Measurements from ENCODE around the gene LAMA3.

Gene LAMA3

DNA sequence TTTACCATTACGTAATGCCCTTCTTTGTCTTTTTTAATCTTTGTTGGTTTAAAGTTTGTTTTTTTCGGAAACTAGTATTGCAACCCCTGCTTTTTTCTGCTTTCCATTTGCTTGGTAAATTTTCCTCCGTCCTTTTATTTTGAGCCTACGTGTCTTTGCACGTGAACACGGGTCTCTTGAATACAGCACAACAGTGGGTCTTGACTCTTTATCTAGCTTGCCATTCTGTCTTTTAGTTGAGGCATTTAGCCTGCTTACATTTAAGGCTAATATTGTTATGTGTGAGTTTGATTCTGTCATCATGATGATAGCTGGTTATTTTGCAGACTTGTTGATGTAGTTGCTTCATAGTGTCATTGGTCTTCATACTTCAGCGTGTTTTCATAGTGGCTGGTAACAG is 287.9 kb downstream of the LAMA3 start:
- no peak for DNase-seq (ENCODE audit: low read depth)
- no peak overlapping the region for H3K4me3 ChIP-seq (ENCODE audit: low read depth, low read length)
- TF ChIP-seq, protein P1, sequence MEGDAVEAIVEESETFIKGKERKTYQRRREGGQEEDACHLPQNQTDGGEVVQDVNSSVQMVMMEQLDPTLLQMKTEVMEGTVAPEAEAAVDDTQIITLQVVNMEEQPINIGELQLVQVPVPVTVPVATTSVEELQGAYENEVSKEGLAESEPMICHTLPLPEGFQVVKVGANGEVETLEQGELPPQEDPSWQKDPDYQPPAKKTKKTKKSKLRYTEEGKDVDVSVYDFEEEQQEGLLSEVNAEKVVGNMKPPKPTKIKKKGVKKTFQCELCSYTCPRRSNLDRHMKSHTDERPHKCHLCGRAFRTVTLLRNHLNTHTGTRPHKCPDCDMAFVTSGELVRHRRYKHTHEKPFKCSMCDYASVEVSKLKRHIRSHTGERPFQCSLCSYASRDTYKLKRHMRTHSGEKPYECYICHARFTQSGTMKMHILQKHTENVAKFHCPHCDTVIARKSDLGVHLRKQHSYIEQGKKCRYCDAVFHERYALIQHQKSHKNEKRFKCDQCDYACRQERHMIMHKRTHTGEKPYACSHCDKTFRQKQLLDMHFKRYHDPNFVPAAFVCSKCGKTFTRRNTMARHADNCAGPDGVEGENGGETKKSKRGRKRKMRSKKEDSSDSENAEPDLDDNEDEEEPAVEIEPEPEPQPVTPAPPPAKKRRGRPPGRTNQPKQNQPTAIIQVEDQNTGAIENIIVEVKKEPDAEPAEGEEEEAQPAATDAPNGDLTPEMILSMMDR (IDR thresholded peaks at IDR 0.05; ENCODE audit: control insufficient read depth, extremely low read depth, insufficient read depth): no peak

DNA sequence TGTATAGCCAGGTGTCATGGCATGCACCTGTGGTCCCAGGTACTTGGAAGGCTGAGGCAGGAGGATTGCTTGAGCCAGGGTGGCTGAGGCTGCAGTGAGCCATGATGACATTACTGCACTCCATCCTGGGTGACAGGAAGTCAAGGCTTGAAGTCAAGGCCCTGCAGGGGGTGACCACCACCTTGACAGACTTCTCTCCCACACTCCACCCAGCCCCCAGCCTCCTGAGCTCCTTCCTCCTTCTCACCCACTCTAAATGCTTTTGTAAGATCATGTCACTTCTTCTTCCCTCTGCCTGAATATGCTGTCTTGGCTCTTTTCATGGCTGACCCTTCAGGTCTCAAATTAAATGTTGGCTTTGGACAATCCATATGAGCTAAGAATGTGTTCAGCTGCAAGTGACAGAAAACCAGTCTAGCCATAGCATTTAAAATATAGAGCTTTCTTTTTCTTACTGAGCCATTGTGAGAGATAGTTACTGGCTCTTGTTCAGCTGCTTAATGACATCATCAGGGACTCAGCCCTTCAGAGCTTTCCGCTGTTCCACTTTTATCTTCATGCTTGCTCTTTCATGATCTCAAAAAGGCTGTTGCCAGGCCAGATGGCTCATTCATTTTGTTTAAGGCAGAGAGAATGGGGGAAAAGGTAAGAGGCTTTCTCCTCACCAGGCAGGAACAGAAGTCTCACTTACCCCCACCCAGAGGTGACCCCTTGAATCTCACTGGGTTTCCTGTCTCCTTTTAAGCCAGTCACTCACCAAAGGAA is 288.6 kb downstream of the LAMA3 start:
- DNase-seq (ENCODE audit: low read depth): no peak
- TF ChIP-seq, protein P1 (IDR thresholded peaks at IDR 0.05; ENCODE audit: control insufficient read depth, extremely low read depth, insufficient read depth): no peak

DNA sequence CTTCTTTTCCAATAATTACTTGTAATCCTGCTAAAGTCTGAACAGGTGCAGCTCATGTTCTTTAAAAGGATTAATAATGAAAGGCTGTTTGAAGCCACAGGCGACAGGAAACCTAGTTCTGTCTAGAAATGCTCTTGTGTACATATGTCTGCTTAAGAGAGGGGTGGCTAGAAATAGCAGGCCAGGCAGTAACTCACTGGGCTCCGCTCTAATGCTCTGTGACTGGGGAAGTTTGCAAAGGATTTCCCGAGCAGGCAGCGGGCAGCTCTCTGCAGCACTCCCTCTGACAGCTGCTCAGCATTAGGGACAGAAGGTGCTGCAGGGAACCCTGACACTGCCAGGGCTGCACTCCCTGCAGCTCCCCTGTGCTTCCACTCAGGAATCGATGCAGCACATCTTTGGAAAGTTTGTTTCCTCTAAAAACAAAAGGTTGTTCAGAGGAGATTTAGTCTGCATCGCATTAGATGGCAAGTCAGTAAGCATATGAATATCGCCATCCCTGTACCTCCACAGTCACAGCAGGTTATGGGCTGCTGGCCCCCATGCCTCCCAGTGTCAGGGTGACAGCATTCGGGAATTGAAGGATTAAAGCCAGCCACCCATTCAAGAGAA is 292.2 kb downstream of the LAMA3 start:
- TF ChIP-seq, protein P1 (IDR thresholded peaks at IDR 0.05; ENCODE audit: control insufficient read depth, extremely low read depth, insufficient read depth): no peak
- no peak for DNase-seq (ENCODE audit: low read depth)
- H3K4me3 ChIP-seq (ENCODE audit: low read depth, low read length): no peak overlapping the region

More for the DNA sequence above, 288.6 kb downstream of the LAMA3 start:
- no peak overlapping the region for H3K4me3 ChIP-seq (ENCODE audit: low read depth, low read length)

DNA sequence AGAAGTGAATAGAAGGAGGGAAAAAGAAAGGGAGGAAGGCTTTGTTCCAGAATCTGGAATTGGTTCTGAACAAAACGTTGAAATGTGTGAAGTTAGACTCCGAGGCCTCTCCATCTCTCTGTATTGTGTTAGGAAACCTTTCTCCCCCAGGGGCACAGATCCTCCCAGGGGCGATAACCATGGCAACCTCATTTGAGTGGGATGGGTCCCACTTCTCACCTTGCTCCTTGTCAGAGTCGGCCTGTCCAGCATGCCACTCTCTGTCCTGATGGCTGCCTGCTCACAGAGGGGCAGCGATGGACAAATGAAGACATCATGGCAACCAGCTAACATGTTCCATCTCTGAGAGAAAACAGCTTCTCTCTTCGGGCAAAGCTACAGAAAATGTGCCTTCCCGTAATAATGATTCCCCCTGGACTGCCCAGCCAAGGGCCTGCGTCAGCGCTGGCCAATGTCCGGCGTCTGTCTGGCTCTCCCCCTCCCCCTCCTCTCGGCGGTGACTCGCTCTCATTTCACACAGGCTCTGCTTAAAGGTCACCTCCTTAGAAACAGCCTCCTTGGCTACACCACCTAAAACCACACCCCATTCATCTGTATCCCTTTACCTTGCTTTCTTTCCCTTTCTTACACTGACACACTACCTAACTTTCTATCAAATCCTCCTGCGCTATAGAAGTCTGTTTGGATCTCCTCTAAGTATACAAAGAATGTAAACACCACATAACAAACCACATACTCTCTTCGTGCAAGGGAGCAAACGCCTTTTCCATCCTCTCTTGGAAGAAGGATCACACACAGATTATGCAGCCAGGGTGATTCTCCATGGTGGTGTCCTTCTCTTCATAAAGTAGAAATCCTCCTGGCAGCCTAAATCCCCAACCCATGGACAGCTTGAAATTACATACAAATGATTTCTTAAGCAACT is 293.2 kb downstream of the LAMA3 start:
- no peak for DNase-seq (ENCODE audit: low read depth)
- no peak overlapping the region for H3K4me3 ChIP-seq (ENCODE audit: low read depth, low read length)
- TF ChIP-seq, protein P1 (IDR thresholded peaks at IDR 0.05; ENCODE audit: control insufficient read depth, extremely low read depth, insufficient read depth): no peak

DNA sequence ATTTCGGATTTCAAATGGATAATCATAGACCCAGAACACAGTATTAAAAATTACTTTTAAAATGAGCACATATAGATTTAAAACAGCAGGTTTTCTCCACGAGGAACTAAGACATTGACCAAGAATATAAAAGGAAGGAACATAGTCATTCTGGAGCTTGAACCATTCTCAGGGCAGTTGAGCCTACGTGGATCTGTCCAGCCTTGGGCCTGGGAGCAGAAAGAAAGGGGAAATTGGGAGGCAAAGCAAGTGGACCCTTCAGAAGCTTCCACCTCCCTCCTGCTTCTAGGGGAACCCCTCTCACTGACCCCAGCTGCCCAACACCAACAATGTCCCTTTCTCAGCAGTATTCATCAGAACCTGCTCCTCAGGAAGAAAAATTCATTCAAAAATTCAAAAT is 293.9 kb downstream of the LAMA3 start:
- TF ChIP-seq, protein P1 (IDR thresholded peaks at IDR 0.05; ENCODE audit: control insufficient read depth, extremely low read depth, insufficient read depth): no peak
- DNase-seq (ENCODE audit: low read depth): no peak
- H3K4me3 ChIP-seq (ENCODE audit: low read depth, low read length): no peak overlapping the region

DNA sequence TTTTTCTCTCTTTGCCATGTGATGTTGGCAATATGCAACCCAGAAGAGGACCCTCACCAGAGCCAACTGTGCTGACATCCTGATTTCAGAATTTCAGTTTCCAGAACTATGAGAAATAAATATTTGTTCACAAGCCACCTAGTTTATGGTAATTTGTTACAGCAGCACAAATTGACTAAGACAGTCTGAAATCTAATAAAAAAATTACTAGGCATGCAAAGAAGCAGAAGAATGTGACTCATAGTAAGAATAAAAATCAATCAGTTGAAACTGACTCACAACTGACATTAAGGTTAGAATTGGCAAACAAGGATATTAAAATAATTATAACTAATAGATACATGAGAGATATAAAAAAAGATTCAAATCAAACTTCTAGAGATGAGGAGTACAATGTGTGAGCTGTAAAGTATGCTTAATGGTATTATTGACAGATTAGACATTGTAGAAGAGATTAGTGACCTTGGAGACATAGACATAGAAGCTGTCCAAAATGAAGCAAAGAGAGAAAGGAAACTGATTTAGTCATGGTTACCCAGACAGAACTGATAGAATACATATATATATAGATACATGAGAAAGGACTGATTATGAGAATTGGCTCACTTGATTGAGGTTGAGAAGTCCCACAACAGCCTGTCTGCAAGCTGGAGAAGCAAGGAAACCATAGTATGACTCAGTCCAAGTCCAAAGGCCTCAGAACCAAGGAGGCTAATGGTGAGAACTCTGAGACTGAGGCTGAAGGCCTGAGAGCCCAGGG is 297.5 kb downstream of the LAMA3 start:
- no peak overlapping the region for H3K4me3 ChIP-seq (ENCODE audit: low read depth, low read length)
- DNase-seq (ENCODE audit: low read depth): no peak
- TF ChIP-seq, protein P1 (IDR thresholded peaks at IDR 0.05; ENCODE audit: control insufficient read depth, extremely low read depth, insufficient read depth): no peak
